ENCODE measurements around the gene BRAT1.
"Not testable (repeated sequence)": the region's sequence is repeated elsewhere in the genome, so short reads cannot be mapped to it uniquely, and the experiment has no call there.

The BRAT1 gene

DNA sequence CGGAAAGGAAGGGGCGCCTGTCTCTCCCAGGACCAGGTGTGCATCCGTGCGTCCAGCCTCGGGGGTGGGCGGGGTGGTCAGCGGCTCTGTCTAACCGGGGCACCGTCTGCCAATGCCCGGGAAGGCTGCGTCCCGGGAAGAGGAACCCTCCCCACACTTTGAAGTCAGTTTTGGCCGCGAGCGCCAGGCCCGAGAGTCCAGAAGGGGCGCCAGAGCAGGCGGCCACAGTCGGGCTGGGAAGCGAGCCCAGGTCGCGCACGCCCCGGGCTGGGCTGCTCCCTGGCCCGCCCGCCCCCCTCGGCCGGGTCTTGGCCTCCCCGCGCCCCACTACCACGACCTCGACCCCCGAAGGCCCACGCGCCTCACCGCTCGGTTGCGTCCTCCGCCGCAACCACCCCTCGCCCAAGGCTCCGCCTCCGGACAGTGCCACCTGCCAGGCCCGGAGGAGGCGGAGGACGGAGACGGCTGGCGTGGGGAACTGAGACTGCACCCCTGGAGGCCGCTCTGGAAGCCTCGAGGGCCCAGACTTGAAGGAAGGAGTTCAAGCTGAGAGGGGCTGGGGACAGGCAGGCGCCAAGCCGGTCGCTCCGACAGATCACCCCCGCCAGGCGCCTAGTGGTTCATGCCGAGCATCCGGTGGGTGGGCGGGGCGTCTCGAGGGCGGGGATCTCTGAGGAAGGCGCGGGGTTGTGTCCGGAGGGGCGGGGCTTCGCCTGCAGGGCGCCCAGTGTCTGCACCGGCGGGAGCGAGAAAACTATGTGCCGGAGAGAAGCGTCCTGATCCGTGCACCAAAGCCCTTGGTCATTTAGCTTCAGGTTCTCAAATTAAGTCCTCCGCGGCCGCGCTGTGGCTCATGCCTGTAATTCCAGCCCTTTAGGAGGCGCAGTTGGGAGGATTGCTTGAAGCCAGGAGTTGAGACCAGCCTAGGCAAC is at the start of gene BRAT1:
Gene BRAT1 (minus strand): TSS at position 404 of the 932 bp plus-strand sequence. CDS start 1,093 bp downstream, outside the sequence.
- peak; percentile 97 for DNase-seq

DNA sequence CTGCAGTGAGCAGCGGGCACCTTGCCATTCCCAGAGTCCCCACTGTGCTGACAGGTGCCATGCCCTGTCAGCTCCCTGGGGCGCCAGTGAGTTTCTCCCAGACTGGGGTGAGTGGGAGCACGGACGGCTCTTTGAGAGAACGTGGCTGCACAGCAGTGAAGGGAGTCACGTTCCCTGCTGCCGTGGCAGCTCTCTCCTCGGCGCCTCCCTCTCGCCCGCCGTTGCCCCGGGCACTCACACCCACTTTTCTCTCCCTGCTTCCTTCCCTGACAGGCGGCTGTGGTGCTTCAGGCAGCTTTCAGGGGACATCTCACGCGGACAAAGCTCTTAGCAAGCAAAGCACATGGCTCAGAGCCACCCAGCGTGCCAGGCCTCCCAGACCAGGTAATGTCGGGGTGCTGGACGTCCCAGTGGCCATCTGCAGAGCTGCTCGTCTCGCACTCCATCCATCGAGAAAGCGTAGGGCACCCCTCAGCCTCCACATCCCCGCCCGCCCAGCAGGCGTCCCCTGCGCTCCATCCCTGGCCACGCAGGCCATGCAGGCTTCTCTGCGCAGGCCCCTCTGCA is 49.4 kb upstream of the BRAT1 start:
- DNase-seq = no peak

DNA sequence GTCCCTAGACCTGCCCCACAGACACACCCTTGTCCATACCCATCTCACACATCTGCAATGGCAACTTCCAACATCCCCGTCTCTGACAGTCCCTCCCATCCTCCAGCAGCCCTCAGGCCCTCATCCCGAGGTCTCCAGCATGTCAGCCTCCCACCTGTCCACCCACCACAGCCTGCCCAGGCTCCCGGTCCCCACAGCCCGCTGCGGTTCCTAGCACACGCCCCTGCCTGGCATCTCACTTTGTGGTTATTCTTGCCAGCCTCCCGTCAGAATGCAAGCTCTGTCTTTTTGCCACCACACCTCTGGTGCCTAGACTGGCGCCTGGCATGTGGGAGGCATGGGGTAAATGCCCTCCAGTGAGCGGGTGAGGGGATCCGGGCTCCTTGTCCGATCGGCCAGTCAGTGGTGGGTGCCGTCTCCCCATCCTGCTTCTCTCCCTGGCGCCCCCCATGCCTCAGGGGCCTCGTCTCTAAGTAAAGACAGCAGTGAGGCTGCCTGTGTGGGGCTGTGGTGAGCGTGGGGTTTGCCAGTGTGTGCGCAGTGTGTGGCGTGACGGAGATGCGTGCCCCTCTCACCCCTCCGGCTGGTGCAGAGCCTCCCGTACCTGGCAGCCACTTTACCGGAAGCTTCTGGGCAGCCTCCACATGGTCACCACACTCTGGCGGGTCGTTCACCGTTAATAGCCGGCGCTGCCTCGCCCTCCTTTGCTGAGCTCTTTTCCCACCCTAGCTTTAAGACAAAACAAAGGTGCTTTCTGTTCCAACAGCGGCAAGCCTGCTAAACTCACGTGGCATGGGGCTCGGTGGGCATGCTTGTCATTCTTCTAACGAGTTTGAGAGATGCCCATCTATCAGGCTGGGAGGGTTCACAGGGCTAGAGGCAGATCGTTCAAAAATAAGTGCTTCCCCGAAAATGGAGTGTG is 48.0 kb upstream of the BRAT1 start:
- no peak for DNase-seq

DNA sequence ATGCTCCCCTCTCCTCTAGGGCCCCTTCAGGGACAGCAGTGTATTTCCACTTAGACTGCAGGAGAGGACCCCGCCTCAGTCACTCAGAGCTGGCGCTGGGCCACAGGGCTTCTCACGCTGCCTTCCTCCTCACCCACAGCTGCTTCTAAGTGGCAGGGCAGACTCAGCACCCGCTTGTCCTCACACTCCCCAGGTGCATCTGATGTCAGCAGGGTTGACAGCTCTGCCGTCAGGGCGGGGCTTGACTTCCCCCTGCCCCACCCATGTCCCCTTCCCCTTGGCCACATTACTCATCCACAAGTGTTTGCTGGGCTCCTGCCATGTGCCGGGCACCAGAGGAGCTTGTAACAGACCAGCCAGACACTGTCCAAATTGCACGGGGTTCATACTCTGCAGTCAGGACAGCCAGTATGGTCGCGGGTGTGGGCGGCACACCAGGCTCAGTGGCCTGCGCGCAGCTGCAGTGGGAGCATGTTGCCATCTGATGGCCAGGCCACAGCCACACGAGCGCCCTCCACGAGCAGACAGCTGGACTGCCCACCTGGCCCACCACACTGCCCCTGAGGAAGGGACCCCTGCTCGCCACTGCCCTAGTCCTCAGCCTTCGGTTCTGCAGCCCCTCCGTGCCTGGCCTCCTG is 47.2 kb upstream of the BRAT1 start:
- DNase-seq = no peak

DNA sequence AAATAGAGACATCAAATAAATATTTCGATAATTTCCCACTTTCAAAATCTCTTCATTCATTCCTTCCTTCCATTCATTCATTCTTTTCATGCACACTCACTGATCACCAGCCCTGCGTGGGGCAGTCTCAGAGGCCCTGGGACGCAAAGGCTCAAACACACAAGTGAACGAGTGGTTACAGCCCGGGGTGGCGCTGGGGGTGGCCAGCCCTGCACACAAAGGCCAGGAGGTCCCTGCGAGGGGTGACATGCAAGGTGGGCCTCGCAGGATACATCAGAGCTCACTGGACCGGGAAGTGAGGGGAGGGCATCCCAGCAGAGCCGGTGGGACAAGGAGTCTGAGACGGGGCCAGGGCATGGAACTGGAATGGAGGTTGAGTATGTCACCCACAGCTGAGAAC is 46.6 kb upstream of the BRAT1 start:
- DNase-seq = no peak

DNA sequence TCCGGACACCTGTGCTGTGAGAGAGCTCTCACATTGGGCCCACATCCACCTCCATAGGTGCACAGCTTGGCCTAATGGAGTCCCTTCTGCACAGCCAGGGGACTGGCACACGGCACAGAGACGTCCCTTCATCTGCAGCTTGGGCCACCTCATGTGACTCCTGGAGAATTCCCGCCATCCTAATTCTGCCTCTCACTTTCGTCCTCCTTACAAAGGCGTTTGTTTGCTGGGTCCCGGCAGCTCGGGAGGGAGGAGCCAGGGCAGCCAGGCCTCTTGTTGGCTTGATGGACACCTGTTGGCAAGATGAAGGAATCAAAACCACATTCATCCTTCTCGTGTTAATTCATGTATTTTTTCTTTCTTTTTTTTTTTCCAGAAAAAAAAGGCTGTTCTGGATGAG is 45.7 kb upstream of the BRAT1 start:
- DNase-seq = no peak

DNA sequence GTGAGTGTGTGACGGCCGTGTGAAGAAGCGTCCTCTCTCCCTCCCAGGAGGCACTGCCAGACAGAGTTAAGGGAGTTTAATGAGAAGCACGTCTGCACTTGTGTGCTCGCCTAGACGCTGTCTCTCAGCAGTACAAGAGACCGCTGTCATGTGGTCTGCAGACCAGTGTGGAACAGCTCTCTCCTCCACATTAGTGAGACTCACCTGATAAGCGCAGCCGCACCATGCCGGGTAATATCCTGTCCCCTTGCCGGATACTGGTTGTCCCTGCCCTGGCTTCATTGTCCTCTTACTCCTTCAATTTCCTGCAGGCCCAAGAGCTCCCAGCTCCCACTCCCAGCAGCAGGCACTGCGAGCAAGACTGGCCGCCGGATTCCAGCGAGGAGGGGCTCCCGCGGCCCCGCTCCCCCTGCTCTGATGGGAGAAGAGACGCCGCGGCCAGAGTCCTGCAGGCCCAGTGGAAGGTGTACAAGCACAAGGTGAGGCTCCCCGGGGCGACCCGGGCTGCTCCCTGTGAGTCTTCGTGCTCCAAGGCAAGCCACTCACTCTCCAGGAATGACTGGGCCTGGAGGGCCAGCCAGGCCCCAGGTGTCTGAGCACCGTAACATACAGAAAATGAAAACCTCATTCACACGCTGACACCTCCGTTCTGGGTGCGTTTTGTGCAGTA is 43.0 kb upstream of the BRAT1 start:
- DNase-seq = no peak

DNA sequence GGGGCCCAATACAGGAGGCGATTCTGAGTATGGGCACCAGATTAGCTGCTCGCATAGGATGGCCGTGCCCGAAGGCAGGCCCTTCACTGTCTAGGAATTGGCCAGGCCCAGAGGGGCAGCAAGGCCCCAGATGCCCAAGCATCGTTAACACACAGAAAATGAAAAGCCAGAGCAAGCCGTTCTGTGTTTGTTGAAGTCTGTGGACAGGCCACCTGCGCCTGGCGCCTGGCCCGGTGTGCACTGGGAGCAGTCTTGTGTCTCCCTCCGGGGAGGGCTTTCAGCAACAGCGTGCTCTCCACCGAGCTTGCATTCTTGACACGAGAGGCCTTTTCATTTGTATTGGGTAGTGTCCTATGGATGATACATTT is 41.9 kb upstream of the BRAT1 start:
- DNase-seq = peak; percentile 52

DNA sequence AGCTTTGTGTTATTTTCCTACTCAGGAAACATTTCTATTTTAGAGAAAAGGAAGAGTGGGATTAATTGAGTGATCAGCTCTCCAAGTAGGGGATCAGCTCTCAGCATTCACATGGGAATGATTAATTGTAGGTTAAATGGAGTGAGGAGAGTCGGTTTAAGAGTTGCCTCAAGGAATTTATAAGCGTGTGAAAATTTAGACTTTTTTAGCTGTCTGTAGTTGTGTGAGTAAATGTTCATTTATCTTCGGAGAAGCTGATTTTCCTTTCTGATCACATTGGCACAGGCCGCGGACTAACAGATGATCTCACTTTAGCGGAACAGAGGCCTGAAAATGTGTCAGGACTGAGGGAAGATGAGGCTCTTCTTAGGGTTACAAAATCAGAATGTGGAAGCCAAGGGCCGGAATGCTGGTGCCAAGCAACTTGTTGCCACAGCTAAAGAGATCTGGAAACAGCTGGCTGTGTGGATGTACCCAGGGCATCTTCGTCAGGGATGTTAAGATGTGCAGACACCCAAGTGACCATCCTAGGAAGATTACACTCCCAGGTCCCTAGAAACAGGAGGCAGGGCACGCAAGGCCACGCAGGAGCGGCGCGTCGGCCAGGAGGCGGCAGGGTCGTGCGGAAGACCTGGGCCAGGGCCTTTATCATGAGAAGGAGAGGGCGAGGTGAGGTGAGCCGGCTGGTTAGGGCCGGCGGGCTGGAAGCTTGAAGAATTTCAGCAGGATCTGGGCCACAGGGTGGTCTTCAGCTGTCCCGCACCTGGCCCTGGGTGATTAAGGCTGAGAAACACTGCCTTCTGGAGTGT is 41.3 kb upstream of the BRAT1 start:
- no peak for DNase-seq

DNA sequence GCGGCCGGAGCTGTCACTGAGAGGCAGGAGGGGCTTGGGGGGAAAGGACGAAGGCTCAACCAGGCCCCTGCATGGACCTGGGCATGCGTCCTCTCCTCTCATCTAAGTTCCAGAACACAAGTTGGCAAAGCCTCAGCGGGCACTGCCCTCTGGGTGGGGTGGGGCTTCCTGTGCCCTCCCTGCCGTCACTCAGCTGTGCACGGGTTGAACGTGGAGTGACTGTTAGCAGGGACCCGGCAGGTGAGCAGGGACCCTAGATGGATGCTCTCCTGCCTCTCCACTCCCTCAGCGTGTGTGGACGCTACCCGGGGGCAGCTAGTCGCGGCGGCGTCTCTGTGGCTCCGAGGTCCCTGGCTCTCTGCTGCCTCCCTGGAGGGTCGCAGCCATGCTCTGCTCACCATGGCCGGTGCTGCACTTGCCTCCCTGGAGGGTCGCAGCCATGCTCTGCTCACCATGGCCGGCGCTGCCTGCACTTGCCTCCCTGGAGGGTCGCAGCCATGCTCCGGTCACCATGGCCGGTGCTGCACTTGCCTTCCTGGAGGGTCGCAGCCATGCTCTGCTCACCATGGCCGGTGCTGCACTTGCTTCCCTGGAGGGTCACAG is 40.0 kb upstream of the BRAT1 start:
- no peak for DNase-seq

DNA sequence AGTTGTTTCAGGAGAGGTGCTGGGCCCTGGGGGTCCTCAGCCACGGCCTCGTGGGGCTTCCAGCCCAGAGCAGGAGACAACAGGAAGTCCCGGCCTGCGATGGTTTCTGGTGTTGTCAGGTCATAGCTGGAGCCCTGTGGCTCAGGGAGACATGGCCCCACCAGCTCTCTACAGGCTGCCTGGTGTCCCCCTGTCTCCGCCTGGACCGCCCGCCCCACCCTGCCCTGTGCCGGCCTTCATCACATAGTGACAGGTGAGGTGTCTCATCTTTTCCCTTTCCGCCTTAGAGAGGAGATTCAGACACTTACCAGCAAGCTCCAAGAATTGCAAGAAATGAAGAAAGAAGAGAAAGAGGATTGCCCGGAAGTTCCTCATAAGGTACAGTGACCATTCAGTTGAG is 39.3 kb upstream of the BRAT1 start:
- no peak for DNase-seq

DNA sequence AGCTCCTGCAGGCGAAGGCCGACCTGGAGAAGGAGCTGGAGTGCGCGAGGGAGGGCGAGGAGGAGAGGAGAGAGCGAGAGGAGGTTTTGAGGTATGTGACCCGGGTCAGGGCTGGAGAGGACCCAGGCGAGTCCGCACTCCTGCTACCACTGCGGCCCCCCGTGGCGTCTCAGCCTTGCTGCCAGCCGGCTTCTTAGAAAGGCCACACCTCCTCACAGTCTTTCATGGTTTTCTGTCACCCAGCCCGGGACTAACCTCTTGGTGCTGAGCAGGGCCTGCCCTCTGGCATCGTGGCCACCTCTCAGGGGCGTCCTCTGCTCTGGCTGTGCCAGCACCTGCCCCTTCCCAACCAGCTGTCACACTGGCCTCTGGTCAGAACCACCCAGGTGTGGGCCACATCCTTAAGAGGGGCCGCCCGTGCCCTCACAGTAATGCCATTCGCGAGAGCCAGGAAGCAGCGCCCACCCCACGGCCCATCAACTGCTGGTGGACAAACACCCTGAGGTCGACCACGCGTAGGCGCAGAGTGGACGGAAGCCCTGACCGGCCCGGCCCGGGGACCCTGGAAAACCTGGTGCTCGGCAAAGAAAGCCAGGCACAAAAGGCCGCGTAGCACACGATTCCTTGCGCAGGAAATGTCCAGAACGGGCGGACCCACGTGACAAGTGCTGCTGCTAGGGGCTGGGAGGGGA is 37.9 kb upstream of the BRAT1 start:
- DNase-seq = no peak

DNA sequence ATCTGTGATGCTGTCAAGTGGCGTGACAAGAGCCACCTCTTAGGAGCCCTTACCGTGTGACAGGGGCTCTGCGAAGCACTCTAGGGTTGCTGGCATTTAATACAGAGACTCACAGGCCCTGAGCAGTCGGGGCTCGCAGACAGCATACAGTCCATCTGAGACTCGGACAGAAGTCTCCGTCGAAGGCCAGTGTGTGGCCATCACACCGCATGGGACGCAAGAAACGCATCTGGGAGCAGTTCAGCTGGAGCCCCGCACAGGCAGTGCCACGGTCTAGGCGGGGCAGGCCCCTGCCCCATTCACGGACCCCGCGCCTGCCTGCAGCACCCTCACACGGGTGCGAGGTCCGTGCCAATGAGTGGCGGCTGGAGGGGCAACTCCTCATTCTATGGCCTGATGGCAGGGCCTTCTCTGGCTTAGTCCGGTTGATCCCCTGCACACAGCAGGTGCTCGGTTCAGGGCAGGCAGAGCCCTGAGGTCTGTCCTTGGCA is 37.1 kb upstream of the BRAT1 start:
- no peak for DNase-seq

DNA sequence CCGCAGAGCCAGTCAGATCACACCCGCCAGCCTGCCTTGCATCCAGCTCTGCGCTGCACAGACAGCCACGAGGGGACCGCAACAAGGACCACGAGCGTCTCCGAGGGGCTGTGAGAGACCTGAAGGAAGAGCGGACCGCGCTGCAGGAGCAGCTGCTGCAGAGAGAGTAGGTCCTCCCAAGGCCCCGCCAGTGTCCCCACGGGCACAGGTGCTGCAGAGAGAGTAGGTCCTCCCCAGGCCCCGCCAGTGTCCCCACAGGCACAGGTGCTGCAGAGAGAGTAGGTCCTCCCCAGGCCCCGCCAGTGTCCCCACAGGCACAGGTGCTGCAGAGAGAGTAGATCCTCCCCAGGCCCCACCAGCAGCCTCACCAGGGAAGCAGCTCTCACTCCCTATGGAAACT is 34.6 kb upstream of the BRAT1 start:
- not testable (repeated sequence) for DNase-seq

DNA sequence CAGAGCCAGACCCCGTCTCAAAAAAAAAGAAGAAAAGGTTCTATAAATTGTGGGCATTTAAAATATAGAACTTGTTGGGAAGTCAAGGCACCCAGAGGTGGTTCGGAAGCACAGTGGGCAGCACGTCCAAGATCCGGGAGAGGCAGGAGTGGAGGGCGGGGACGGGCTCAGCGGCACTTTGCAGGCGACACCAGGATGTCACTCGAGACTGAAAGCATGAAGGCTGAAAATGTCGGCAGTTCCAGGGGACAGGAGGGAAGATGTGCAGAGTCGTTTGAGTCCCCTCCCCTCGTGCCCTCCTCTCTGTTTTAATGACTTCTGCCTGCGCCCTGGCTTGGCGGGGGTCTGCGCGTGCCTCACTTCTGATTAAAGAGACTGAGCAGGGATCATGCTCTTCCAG is 34.0 kb upstream of the BRAT1 start:
- DNase-seq = no peak

DNA sequence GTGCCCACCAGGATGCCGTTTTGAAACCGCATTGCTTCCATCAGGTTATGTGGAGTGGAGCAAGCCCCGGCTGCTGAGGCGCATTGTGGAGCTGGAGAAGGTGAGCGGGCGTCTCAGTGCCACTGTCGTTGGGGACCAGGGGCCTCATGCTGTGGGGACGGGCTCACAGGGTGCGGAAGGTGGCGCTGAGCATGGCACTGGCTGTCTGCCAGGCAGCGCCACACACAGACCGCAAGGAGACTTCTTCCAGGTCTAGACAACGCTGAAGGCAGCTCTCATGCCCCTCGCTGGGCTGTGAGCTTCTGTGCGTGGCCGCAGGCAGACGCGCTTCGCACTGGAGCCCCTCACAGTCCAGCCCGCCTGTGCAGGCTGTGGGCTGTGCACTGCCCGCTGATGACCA is 32.5 kb upstream of the BRAT1 start:
- no peak for DNase-seq

DNA sequence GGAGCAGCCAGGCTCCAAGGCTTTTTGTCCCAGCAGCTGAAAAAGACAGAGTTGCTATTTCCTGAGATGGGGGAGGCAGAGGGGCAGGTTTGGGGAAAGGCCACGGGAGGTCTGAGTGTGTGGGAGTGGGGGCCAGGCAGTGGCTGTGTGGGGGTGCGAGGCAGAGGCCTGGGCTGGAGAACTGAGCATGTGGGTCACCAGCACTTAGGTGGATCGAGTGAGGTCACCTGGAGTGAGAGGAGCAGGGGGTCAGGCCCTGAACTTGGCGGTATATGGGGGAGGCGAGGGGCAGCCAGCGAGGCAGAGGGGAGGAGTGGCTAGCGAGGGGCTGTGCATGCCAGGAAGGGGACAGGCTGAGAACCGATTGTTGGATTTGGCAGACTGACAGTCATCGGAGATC is 31.8 kb upstream of the BRAT1 start:
- DNase-seq = no peak

DNA sequence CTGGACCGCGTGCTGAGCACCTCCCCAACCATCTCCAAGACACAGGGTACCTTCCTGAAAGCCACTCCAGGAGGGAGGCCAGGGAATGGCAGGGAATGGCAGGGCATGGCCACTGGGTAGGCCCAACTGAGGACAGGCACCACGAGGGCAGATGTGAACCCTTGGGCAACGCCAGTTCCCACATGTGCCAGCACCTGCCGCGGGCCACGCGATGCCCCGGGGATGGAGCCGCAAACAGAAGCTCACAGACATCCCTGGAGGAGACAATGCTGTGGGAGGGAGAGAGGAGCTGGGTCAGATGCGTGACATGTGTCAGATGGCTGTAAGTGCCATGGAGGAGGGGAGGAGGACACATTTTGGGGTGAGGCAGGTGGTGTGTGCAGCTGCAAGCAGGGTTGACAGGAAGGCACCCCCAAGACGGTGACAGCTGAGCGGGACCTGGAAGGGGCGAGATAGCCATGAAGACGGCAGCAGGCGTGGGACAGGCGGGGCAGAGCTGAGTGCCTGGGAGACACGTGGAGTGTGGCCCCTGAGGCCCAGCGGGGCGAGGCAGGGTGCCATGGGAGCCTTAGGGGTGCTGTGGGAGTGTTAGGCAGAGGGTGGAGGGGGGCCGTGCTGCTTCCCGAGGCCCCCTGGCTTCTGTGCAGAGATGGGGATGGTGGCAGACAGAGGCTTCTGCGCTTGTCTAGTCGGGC is 31.1 kb upstream of the BRAT1 start:
- no peak for DNase-seq

DNA sequence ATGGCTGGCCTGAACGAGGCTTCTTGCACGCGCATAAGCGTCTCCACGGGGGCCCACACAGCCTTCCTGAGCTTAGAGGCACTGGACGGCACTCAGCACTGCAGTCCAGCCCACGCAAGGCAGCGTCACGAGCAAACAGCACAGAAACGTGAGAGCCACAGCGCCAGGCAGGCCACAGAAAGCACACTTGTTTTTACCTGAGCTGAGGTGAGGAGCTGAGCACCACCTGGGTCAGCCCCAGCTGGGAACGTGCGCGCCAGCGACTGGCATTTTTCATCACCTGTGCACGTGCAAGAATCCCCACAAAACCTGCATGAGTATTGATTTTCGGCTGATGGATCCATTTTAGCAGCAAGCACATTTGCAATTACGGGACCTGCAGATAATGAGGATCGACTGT is 30.1 kb upstream of the BRAT1 start:
- no peak for DNase-seq
